ENCODE results near the gene WDFY2.
"Not testable (repeated sequence)": the region's sequence is repeated elsewhere in the genome, so short reads cannot be mapped to it uniquely, and the experiment has no call there.

The WDFY2 gene

GRCh38 chr13:51632591-51633362, 48.5 kb downstream of the WDFY2 start:
- no peak for DNase-seq (ENCODE audit: low read depth)

DNA sequence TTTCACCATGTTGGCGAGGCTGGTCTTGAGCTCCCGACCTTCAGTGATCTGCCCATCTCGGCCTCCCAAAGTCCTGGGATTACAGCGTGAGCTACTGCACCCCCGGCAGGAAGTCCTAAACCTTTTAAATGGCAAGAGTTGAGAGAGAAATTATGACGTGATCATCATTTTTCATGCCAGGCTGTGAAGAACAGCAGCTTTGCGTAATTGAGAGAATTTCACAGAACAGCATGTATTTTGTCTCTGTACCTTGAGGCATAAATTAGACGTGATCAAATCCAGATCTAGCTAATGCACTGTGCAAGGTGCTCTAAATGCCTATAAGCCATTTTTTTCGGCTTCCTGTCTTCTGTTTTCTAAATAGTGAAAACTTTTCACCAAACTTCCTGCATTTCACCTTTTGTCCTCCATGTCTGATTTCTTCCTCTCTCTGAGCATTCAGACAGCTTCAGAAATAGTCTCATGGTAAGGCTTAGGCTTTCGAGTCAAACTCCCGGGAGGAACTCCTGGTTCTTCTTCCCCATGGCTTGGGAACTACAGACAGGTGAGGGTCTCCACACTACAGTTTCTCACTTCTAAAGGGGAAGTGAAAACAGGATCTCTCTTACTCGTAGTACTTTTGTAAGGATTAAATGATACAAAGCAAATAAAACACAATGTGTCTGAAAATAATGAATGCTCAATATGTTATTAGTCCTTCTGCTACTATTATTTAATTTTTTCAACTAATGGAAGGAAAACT, 51.0 kb downstream of the WDFY2 start:
- DNase-seq (ENCODE audit: low read depth): no peak

- DNase-seq (ENCODE audit: low read depth): no peak
Observed at GRCh38 chr13:51636349-51636890, 52.2 kb downstream of the WDFY2 start.

GRCh38 chr13:51637852-51638215, 53.6 kb downstream of the WDFY2 start:
- DNase-seq (ENCODE audit: low read depth): no peak

DNA sequence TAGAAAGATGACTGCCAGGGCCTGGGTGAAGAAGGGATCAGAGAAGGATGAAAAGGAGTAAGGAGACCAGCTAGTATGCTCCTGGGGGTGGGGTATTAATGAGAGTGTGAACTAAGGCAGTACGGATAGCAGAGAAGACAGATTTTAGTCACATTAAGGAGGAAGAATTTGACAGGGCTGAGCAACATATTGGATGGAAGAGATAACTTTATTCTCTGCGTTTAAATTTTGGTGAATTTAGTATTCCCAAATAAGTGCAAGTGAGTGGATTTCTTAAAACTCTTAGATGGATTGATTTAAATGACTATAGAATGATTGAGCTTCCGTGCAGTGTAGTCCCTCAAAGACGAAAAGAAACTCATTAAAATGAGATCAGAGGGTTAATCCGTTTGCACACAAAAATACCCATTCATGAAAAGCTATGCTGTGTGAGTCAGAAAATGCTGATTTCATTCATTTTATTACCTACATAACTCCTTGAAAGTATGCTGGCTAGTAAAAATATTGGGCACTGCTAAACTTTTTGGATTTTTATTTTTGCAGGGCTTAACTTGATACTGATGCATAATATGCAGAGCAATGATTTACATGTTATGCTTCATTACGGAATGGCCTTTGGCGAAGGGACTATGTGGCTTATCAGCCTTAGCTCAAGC, 54.1 kb downstream of the WDFY2 start:
- no peak for DNase-seq (ENCODE audit: low read depth)

DNA sequence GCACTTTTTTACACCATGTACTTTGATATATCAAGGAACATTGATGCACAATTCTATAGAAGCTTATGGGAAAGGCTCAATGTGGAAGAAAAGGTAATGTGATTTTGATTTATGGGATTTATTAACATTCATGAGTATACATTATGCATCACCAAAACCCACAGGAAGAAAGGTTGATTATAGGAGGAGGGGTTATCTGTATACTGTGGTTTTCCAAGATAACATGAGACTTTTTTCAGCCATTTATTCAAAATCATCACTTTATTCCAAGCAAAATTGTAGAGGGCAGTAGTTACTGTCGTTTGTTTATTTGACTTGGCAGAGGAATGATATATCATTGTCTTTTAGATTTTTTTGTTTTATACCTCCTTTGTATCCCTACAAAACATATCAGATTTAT, 54.9 kb downstream of the WDFY2 start:
- DNase-seq (ENCODE audit: low read depth): no peak

GRCh38 chr13:51640696-51641095, 56.4 kb downstream of the WDFY2 start:
- not testable (repeated sequence) for DNase-seq (ENCODE audit: low read depth)

GRCh38 chr13:51643105-51643881, 59.0 kb downstream of the WDFY2 start:
- DNase-seq (ENCODE audit: low read depth): no peak

- DNase-seq (ENCODE audit: low read depth): no peak
Observed at GRCh38 chr13:51643882-51644281, 59.6 kb downstream of the WDFY2 start.

DNA sequence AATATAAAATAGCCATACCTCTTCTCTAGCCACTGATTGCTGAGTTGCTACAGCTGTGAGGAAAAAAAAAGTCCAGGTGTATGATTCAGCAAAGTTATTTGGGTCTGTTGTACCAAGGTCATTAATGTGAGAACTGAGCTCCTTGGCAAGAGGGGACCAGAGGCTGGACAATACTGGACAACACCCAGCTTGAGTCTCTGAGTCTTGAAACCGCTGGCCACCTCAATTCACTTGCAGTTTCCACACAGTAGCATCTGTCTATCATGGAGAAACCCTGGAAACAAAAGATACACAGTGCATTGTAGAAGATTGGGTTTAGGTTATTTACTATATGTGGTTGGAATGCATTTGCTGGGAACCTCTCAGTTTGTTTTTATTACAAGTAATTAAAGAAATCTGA, 60.4 kb downstream of the WDFY2 start:
- DNase-seq (ENCODE audit: low read depth): no peak

- no peak for DNase-seq (ENCODE audit: low read depth)
Observed at GRCh38 chr13:51645154-51645650, 60.9 kb downstream of the WDFY2 start.

DNA sequence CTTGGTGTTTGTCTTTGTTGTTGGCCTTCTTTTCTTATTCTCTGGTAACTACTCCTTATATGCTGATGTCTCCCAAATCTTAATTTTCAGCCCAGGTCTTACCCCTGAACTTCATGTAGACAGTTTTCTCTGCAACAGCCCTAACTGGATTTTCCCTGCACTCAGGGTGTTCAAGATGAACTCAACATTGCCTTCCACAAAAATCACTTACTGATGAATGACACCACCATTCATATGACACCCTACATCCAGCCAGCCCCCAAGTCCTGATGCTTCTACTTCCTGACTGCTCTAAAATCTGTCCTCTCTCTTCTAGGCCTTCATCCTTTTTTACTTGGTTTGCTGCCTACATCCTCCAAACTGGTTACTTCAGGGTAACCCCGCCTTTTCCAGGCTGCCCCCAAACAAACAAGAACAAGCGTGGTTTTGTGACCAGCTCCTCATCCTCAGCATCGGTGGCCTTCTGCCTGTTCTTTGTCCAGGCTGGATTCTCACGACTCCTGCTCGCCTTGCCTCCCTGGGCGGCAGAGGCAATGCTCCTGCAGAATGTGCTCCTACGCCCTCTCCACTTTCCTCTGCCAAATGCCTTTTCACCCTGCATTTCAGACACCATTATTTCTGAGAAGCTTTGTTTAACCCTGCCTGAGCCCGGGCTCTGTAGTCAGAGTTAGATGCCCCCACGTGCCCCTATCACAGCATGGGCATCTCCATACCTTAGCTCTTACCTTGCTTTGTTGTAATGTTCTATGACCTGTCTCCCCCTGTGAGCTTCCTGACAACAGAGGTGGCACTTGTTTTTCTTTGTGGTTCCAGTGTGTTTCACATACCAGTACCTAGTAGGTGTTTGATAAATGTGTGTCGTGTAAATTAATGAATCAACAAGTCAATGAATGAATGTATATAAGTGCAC, 61.8 kb downstream of the WDFY2 start:
- no peak for DNase-seq (ENCODE audit: low read depth)

- DNase-seq (ENCODE audit: low read depth): no peak
Observed at GRCh38 chr13:51647067-51647466, 62.8 kb downstream of the WDFY2 start.

- DNase-seq (ENCODE audit: low read depth): not testable (repeated sequence)
Observed at GRCh38 chr13:51652193-51652592, 67.9 kb downstream of the WDFY2 start.

- DNase-seq (ENCODE audit: low read depth): no peak
Observed at GRCh38 chr13:51659276-51660127, 75.2 kb downstream of the WDFY2 start.

DNA sequence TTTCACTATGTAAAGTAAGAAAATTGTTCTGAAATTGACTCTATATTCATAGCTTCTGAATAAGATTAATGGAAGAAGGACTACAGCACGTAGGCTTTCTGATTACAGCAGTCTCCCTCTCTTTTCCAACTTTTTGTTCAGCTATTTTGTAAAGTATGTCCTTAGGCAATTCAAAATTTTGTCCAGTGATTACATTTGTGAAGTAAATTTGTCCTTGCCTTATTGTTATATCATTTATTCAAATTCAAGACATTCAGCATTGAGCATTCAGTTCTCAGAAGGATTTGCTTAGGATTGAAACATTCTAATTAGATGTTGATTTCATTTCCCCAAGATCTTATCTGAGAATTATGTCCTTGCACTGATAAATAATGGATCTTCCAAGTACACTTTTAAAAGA, 76.6 kb downstream of the WDFY2 start:
- DNase-seq (ENCODE audit: low read depth): no peak

DNA sequence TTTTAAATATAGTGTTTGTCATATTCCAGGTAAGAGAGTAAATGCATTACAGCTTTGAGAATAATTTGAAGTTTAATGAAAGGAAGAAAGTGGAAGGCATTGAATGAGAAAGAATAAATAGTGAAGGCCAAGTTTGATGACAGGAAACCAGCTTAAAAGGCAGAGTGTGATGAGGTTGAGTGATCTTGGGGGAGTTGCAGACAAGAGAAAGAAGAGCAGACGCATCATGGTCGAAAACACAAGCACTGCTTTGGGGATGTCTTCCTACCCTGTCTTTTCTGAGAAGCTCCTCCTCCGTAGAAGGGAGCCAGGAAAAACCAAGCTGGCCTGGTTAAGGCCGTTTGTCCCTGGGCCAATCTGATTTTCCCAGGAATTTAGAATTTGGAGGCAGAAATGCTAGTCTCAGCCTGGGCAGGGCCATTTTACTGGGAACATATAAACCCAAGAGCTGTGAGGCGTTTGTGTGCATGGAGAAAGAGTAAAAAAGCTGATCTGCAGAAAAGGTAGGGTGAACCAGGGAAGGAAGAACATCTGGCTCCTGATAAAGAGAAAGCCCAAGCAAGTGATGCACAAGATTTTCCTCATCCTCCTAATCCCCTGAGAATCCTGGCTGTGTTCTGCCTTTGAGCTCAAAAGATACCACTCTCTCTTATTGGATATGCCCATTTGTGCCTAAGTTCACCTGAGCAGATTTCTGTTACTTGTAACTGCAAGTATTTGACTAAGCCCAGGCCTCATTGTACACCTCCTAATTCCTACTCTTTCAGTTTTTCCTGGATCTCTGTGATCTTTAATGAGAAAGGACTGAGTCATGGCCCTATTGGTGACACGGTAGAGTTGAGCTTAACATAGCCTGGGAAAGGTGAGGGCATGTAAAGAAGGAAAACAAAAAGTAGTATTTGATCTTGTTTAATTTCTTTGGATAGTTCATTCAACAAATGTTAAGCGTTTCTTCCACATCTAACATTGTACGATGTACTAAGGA, 80.0 kb downstream of the WDFY2 start:
- DNase-seq (ENCODE audit: low read depth): no peak

DNA sequence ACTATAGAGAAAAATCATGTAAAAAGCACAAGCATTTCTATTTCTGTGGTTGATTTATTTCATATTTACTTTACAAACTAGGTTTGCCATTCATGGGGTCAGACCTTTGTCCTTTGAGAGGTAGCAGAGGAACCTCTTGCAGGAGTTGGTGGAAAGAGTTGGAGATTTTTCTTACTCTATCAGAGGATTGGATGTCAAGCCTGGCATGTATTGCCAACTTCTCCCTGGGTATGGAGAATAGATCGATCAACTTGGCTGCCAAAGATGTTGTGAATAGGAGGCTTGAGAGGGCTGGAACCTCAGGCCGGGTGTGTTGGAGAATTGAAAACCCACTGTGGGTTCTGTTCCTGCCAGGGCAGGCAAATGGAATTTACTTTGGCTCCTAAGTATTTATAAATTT, 81.2 kb downstream of the WDFY2 start:
- DNase-seq (ENCODE audit: low read depth): no peak

GRCh38 chr13:51666374-51666773, 82.1 kb downstream of the WDFY2 start:
- DNase-seq (ENCODE audit: low read depth): no peak
